GM21381 (cell line): ENCODE data around the gene PRTFDC1.
"Not testable (repeated sequence)": the region's sequence is repeated elsewhere in the genome, so short reads cannot be mapped to it uniquely, and the experiment has no call there.

Experiments used
- ATAC-seq: cut with Tn5 transposase; IDR thresholded peaks from one replicate; pipeline ENCODE4 v1.9.1; 2021; ENCODE audit warnings: mild to moderate bottlenecking, moderate library complexity; ENCODE audit not compliant: unreplicated experiment

PRTFDC1 gene, protein sequence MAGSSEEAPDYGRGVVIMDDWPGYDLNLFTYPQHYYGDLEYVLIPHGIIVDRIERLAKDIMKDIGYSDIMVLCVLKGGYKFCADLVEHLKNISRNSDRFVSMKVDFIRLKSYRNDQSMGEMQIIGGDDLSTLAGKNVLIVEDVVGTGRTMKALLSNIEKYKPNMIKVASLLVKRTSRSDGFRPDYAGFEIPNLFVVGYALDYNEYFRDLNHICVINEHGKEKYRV

GRCh38 chr10:24952143-24952706, at the start of gene PRTFDC1:
Gene PRTFDC1, minus strand, starts transcription at chr10:24952606. Its CDS starts 31 bp downstream, at chr10:24952575.
- peak; percentile 30 for ATAC-seq

GRCh38 chr10:24998044-24998443, 45.6 kb upstream of the PRTFDC1 start:
- ATAC-seq, result no peak

DNA sequence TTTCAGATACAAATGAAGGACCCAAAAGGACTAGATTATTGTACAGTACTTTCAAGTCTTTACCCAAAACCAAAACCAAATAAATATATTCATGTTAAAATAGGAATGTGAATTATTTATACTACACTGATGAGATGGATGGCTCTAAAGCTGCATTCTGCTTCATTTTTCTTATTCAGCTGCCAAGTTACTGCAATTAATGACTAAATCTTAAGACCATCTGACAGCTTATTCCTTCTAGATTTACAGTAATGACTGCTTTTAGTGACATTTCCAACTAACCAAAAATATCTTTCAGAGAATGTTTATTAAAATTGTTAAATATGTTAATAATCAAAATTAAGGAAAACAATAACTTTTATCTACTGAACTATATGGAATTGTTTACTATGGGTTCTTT, 42.7 kb upstream of the PRTFDC1 start:
- ATAC-seq, result no peak

DNA sequence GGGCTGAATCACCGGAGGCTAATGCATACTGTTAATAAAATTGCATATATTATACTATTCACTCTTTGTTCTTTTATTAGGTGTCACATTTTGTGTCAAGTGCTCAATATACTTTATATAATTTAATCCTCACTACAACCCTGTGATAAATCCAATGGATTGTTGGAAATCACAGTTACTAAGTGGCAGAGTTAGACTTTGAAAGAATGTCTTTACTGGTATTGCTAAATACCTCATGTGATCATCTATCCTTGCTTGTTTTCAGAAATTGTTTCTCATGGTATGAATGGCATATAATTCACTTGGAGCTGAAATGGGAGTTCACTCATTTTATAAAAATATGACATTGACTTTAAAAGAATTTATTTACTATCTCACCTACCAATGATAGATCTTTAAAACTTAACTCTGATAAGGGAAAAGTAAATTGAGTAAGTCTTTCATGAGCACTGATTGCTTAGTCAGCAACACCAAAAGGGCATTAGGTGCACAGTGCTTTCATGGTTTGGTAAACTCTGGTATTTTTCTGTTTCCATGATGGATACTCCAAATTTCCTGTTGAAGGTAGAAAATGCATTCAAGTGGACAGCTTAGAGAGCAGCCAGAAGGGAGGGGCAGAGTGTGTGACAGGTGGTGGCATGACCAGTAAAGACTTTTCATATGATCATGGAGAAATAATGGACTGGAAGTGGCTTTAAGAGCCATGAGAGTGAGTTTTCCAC, 41.0 kb upstream of the PRTFDC1 start:
- no peak for ATAC-seq

DNA sequence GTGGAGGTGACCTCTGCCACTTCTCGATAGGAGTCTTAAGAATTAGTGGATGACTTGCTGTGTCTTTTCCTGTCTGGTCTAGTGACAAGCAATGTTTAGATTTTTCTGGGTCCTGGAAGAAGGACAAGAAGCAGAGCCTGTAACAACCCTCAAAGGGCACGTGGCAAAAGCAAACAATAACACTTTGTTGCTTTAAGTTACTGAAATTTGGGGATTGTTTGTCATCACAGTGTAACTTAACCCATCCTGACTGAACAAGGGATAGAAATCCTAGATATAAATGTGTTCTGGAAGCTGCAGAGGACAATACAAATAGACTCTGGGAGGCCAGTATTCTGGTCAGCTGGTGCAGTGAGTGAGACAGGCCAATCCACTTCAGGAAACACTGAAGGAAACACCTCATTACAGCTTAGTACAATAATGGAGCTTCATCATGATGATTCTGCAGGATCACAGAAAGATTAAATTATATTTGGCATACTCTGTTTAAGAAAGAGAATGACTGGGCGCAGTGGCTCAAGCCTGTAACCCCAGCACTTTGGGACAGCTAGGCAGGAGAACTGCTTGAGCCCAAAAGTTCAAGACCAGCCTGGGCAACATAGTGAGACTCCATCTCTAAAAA, 40.2 kb upstream of the PRTFDC1 start:
- ATAC-seq, result no peak

DNA sequence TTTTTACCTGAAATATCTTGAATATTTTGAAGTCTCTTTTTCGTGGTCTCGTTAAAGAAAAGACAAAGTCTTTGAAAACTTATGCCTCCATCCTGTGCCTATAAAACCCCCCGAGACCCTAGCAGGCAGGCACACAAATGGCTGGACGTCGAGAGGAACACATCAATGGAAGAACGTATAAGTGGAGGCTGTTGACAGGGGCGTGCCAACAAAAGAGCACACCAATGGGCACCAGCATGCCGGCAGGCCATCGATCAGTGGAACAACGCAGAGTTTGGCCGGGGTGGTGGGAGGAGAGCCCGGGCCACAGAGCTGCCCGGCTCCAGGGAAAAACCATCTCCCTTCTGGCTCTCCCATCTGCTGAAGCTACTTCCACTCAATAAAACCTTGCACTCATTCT, 38.9 kb upstream of the PRTFDC1 start:
- ATAC-seq, result no peak

GRCh38 chr10:24989867-24990266, 37.5 kb upstream of the PRTFDC1 start:
- ATAC-seq, result no peak

- no peak for ATAC-seq
These were observed 36.6 kb upstream of the PRTFDC1 start for GRCh38 chr10:24988831-24989640.

- no peak for ATAC-seq
These were observed 32.5 kb upstream of the PRTFDC1 start for GRCh38 chr10:24984906-24985305.

GRCh38 chr10:24983946-24984345, 31.5 kb upstream of the PRTFDC1 start:
- no peak for ATAC-seq

- no peak for ATAC-seq
These were observed 30.7 kb upstream of the PRTFDC1 start for GRCh38 chr10:24983130-24983529.

- ATAC-seq, result peak; percentile 65
These were observed 30.1 kb upstream of the PRTFDC1 start for GRCh38 chr10:24982319-24983112.

DNA sequence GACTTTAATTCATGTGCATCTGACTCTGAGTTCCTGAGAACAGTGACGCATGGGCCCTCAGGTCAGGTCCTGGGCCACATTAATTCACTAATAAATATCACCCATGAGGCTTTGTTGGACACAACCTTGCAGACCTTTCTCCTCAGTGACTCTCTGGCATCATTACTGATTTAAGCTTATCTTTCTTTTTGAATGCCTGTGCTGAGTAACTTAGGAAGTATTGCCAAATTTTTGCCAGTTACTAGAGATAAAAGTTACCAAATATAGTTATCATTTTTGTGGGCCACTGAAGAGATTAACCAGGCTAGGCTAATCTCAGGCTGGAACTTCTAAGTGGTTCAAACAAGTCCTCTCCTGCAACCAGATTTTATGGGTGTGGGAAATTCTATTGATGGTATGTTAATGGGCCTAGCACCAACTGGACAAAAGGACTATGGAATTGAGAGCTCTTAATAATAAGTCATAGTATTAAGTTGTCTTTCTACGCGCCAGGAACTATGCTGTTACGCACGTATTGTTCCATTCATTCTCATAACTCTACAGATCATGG, 28.8 kb upstream of the PRTFDC1 start:
- no peak for ATAC-seq

DNA sequence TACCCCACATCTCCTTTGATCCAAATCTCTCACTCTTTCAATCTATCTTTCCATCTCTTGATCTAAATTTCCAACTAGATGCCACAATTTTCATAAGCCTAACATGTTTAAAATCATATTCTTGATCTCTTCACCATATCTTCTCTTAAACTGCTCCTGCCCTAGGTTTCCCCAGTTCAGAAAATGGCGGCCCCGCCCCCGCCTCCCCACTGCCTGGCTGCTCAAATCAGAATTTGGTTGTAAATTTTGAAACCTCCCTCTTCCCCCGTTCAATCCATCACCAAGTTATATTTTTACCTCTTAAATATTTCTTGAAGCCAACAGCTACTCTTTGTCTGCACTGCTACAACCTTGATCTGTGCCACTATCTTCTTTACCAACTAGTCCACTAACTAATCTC, 27.3 kb upstream of the PRTFDC1 start:
- no peak for ATAC-seq

DNA sequence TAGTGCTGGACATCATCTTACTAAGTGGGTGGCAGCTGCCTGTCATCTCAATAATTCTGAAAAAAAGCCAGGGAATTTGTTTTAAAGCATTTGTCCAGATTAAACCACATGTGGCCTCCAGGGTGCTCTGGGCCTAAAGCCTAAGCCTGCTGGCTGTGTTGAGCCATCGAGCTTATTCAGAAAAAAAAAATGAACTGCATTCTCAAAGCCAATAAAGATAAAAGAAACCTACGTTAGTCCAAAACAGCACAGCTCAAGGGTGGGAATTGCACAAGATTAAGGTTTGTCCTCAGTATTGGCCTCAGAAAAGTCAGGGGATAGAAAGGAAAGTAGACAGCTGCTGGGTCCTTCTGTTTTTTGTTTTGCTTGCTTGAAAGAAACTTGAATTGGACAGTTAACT, 22.6 kb upstream of the PRTFDC1 start:
- ATAC-seq, result no peak

GRCh38 chr10:24973163-24973562, 20.8 kb upstream of the PRTFDC1 start:
- no peak for ATAC-seq

GRCh38 chr10:24971374-24971773, 19.0 kb upstream of the PRTFDC1 start:
- ATAC-seq, result no peak

DNA sequence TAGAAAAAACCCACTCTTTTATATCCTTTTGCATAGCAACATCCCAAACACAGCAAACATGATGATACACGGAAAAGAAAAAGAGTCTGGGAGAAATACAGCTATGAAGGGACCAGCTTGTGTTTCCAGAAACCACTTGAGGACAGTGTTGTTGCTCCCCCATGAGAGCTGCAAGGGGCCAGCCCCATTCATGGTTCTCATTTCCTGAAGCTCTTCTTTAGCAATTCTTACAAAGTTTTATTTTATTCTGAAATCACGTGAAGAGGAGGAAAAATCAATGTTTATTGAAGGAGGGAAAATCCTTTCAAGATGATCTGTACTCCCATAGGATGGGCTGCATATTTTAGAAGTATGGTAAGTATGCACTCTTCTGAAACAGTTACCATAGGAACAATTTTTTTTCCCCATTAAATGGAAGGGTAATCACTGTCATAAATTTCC, 17.5 kb upstream of the PRTFDC1 start:
- no peak for ATAC-seq

- ATAC-seq, result not testable (repeated sequence)
These were observed 16.5 kb upstream of the PRTFDC1 start for GRCh38 chr10:24968951-24969350.

GRCh38 chr10:24968349-24968748, 15.9 kb upstream of the PRTFDC1 start:
- ATAC-seq, result no peak
